GM21576 (cell line): Measurements from ENCODE around the gene IRX1.

Experiments
- ATAC-seq: cut with Tn5 transposase; IDR thresholded peaks from one replicate; pipeline ENCODE4 v1.9.1; 2021; ENCODE audit warnings: mild to moderate bottlenecking, moderate library complexity; ENCODE audit not compliant: unreplicated experiment

The IRX1 gene

GRCh38 chr5:3595006-3595961, at the start of gene IRX1:
Gene IRX1 (plus strand): TSS chr5:3595832. CDS start chr5:3596106, 274 bp downstream.
- ATAC-seq = no peak

GRCh38 chr5:3546028-3546427, 49.6 kb upstream of the IRX1 start:
- no peak for ATAC-seq

- ATAC-seq = no peak
Measured at GRCh38 chr5:3564116-3564515, 31.5 kb upstream of the IRX1 start.

GRCh38 chr5:3564827-3565518, 30.7 kb upstream of the IRX1 start:
- no peak for ATAC-seq

GRCh38 chr5:3584724-3585531, 10.7 kb upstream of the IRX1 start:
- ATAC-seq = no peak

- ATAC-seq = no peak
Measured at GRCh38 chr5:3590161-3590966, 5.3 kb upstream of the IRX1 start.

GRCh38 chr5:3590967-3591900, 4.4 kb upstream of the IRX1 start:
- ATAC-seq = no peak

- no peak for ATAC-seq
Measured at GRCh38 chr5:3592298-3592697, 3.3 kb upstream of the IRX1 start.

- ATAC-seq = no peak
Measured at GRCh38 chr5:3593771-3594509, 1.7 kb upstream of the IRX1 start.

GRCh38 chr5:3594510-3595005, 1.1 kb upstream of the IRX1 start:
- ATAC-seq = no peak

- ATAC-seq = no peak
Measured at GRCh38 chr5:3596261-3596825, 711 bp downstream of the IRX1 start.

GRCh38 chr5:3596857-3597166, 1.2 kb downstream of the IRX1 start:
- no peak for ATAC-seq

GRCh38 chr5:3597167-3598007, 1.8 kb downstream of the IRX1 start:
- ATAC-seq = no peak

- ATAC-seq = no peak
Measured at GRCh38 chr5:3598207-3598606, 2.6 kb downstream of the IRX1 start.

- ATAC-seq = no peak
Measured at GRCh38 chr5:3598769-3599211, 3.2 kb downstream of the IRX1 start.

- no peak for ATAC-seq
Measured at GRCh38 chr5:3599226-3600105, 3.8 kb downstream of the IRX1 start.
